BLaER1 (cell line): ENCODE measurements around the gene PTGER3.

Experiments
- H3K27ac ChIP-seq: shearing (Covaris generic); formaldehyde crosslinking; 2 replicates; pipeline ENCODE4 v1.8.1; 2022
- H3K27me3 ChIP-seq: shearing (Covaris generic); formaldehyde crosslinking; 2 replicates; pipeline ENCODE4 v1.8.1; 2022
- H3K36me3 ChIP-seq: shearing (Covaris generic); formaldehyde crosslinking; 2 replicates; pipeline ENCODE4 v1.8.1; 2022
- H3K4me1 ChIP-seq: shearing (Covaris generic); formaldehyde crosslinking; 2 replicates; pipeline ENCODE4 v1.8.1; 2022
- H3K4me2 ChIP-seq: shearing (Covaris generic); formaldehyde crosslinking; 2 replicates; pipeline ENCODE4 v1.8.1; 2022
- H3K4me3 ChIP-seq: shearing (Covaris generic); formaldehyde crosslinking; 2 replicates; pipeline ENCODE4 v1.8.1; 2022
- H3K9ac ChIP-seq: shearing (Covaris generic); formaldehyde crosslinking; 2 replicates; pipeline ENCODE4 v1.8.1; 2022
- H3K9me3 ChIP-seq: shearing (Covaris generic); formaldehyde crosslinking; 2 replicates; pipeline ENCODE4 v1.8.1; 2022
- H4K20me1 ChIP-seq: shearing (Covaris generic); formaldehyde crosslinking; 2 replicates; pipeline ENCODE4 v1.8.1; 2022
- Cebpa-rat ChIP-seq: shearing (Covaris generic); IDR thresholded peaks from 2 replicates; pipeline ENCODE4 v1.8.1; 2022

The PTGER3 gene

GRCh38 chr1:71047635-71048607 lies at the start of gene PTGER3:
Gene PTGER3, minus strand, starts transcription at chr1:71047816. Its CDS starts 239 bp downstream, at chr1:71047577.
- 0 out of 2 replicates have a peak within 1 kb of the TSS, but pooled peaks have one; percentile 18 for H3K4me3 ChIP-seq
- no peak within 1 kb of the TSS for H3K9ac ChIP-seq
- H3K4me2 ChIP-seq, result no peak within 1 kb of the TSS

GRCh38 chr1:71094913-71095312 lies 47.3 kb upstream of the PTGER3 start:
- no peaks in the 10 kb centered on the region for H4K20me1 ChIP-seq
- H3K9ac ChIP-seq, result no peak overlapping the region
- H3K27me3 ChIP-seq, result no peaks in the 10 kb centered on the region
- H3K9me3 ChIP-seq, result no peaks in the 10 kb centered on the region
- H3K27ac ChIP-seq, result no peak overlapping the region
- no peak overlapping the region for H3K4me3 ChIP-seq
- H3K4me1 ChIP-seq, result no peaks in the 10 kb centered on the region
- no peaks in the 10 kb centered on the region for H3K36me3 ChIP-seq
- TF ChIP-seq Cebpa-rat, result no peak
- H3K4me2 ChIP-seq, result no peak overlapping the region

More at GRCh38 chr1:71047635-71048607, at the start of gene PTGER3:
- Histone ChIP-seq H3K27me3 (peaks cover 11% of the 10 kb centered on the region; the same call in 1 of the 2 replicates), H3K9me3 (peaks cover 17% of the 10 kb centered on the region), H3K36me3 (no peaks in the 10 kb centered on the region), H4K20me1 (no peaks in the 10 kb centered on the region), H3K4me1 (no peaks in the 10 kb centered on the region), H3K27ac (no peak within 1 kb of the TSS)
- no peak for TF ChIP-seq Cebpa-rat

- Histone ChIP-seq H3K9me3 (no peaks in the 10 kb centered on the region), H3K9ac (no peak overlapping the region), H3K27me3 (no peaks in the 10 kb centered on the region), H4K20me1 (no peaks in the 10 kb centered on the region), H3K36me3 (no peaks in the 10 kb centered on the region), H3K27ac (no peak overlapping the region), H3K4me3 (no peak overlapping the region), H3K4me2 (no peak overlapping the region), H3K4me1 (no peaks in the 10 kb centered on the region)
- TF ChIP-seq Cebpa-rat, result no peak
Measured at GRCh38 chr1:71093938-71094337, 46.3 kb upstream of the PTGER3 start.

- no peaks in the 10 kb centered on the region for H3K9me3 ChIP-seq
- H3K4me1 ChIP-seq, result no peaks in the 10 kb centered on the region
- H3K9ac ChIP-seq, result no peak overlapping the region
- no peaks in the 10 kb centered on the region for H3K36me3 ChIP-seq
- no peak overlapping the region for H3K4me2 ChIP-seq
- no peak overlapping the region for H3K4me3 ChIP-seq
- no peaks in the 10 kb centered on the region for H4K20me1 ChIP-seq
- H3K27ac ChIP-seq, result no peak overlapping the region
- no peak for TF ChIP-seq Cebpa-rat
- no peaks in the 10 kb centered on the region for H3K27me3 ChIP-seq
Measured at GRCh38 chr1:71089536-71090270, 42.1 kb upstream of the PTGER3 start.

- no peak overlapping the region for H3K27ac ChIP-seq
- no peaks in the 10 kb centered on the region for H3K27me3 ChIP-seq
- H4K20me1 ChIP-seq, result no peaks in the 10 kb centered on the region
- no peaks in the 10 kb centered on the region for H3K4me1 ChIP-seq
- no peak overlapping the region for H3K4me2 ChIP-seq
- H3K4me3 ChIP-seq, result no peak overlapping the region
- TF ChIP-seq Cebpa-rat, result no peak
- H3K36me3 ChIP-seq, result no peaks in the 10 kb centered on the region
- no peak overlapping the region for H3K9ac ChIP-seq
- no peaks in the 10 kb centered on the region for H3K9me3 ChIP-seq
Measured at GRCh38 chr1:71088645-71089287, 41.1 kb upstream of the PTGER3 start.

- no peak overlapping the region for H3K4me2 ChIP-seq
- no peak for TF ChIP-seq Cebpa-rat
- no peaks in the 10 kb centered on the region for H3K4me1 ChIP-seq
- H3K36me3 ChIP-seq, result no peaks in the 10 kb centered on the region
- H3K9ac ChIP-seq, result no peak overlapping the region
- no peak overlapping the region for H3K4me3 ChIP-seq
- no peaks in the 10 kb centered on the region for H3K9me3 ChIP-seq
- no peaks in the 10 kb centered on the region for H3K27me3 ChIP-seq
- H4K20me1 ChIP-seq, result no peaks in the 10 kb centered on the region
- no peak overlapping the region for H3K27ac ChIP-seq
Measured at GRCh38 chr1:71087713-71088112, 40.1 kb upstream of the PTGER3 start.

GRCh38 chr1:71087060-71087459 lies 39.4 kb upstream of the PTGER3 start:
- Histone ChIP-seq H3K9ac (no peak overlapping the region), H3K27me3 (no peaks in the 10 kb centered on the region), H3K36me3 (no peaks in the 10 kb centered on the region), H3K9me3 (no peaks in the 10 kb centered on the region), H3K4me2 (no peak overlapping the region), H3K4me1 (no peaks in the 10 kb centered on the region), H3K27ac (no peak overlapping the region), H3K4me3 (no peak overlapping the region), H4K20me1 (no peaks in the 10 kb centered on the region)
- no peak for TF ChIP-seq Cebpa-rat

- Histone ChIP-seq H3K27me3 (no peaks in the 10 kb centered on the region), H3K4me2 (no peak overlapping the region), H3K36me3 (no peaks in the 10 kb centered on the region), H3K27ac (no peak overlapping the region), H3K4me1 (peaks cover 4% of the 10 kb centered on the region; the same call in 1 of the 2 replicates), H3K4me3 (no peak overlapping the region), H3K9me3 (no peaks in the 10 kb centered on the region), H3K9ac (no peak overlapping the region), H4K20me1 (no peaks in the 10 kb centered on the region)
- TF ChIP-seq Cebpa-rat, result no peak
Measured at GRCh38 chr1:71086331-71086730, 38.7 kb upstream of the PTGER3 start.

GRCh38 chr1:71083271-71083670 lies 35.7 kb upstream of the PTGER3 start:
- TF ChIP-seq Cebpa-rat, result no peak
- Histone ChIP-seq H3K27ac (no peak overlapping the region), H4K20me1 (peaks cover 20% of the 10 kb centered on the region), H3K9me3 (no peaks in the 10 kb centered on the region), H3K9ac (no peak overlapping the region), H3K27me3 (no peaks in the 10 kb centered on the region), H3K4me3 (no peak overlapping the region), H3K36me3 (peaks cover 2% of the 10 kb centered on the region; the same call in 1 of the 2 replicates), H3K4me2 (no peak overlapping the region), H3K4me1 (peaks cover 20% of the 10 kb centered on the region)
